Ishikawa (cell line): ENCODE measurements around the gene GMDS.

Source experiments
- CEBPB ChIP-seq: IDR thresholded peaks from 2 replicates; pipeline ENCODE4 v1.6.1; 2012
- CREB1 ChIP-seq: IDR thresholded peaks from 2 replicates; pipeline ENCODE4 v1.6.1; 2012; ENCODE audit warnings: low read depth
- EGR1 ChIP-seq: IDR thresholded peaks from 2 replicates; pipeline ENCODE4 v1.6.1; 2012
- EP300 ChIP-seq: IDR thresholded peaks from 2 replicates; pipeline ENCODE4 v1.6.1; 2012; ENCODE audit warnings: borderline replicate concordance
- NFIC ChIP-seq: IDR thresholded peaks from 2 replicates; pipeline ENCODE4 v1.6.1; 2012
- RAD21 ChIP-seq: IDR thresholded peaks from 2 replicates; pipeline ENCODE4 v1.6.1; 2012; ENCODE audit warnings: low read depth
- REST ChIP-seq: IDR thresholded peaks from 2 replicates; pipeline ENCODE4 v1.6.1; 2012; ENCODE audit warnings: low read depth, mild to moderate bottlenecking
- TAF1 ChIP-seq: IDR thresholded peaks from 2 replicates; pipeline ENCODE4 v1.6.1; 2012; ENCODE audit warnings: low read depth, mild to moderate bottlenecking
- TCF12 ChIP-seq: IDR thresholded peaks from 2 replicates; pipeline ENCODE4 v1.6.1; 2012; ENCODE audit warnings: low read depth
- TEAD4 ChIP-seq: IDR thresholded peaks from 2 replicates; pipeline ENCODE4 v1.6.1; 2012
- USF1 ChIP-seq: IDR thresholded peaks from 2 replicates; pipeline ENCODE4 v1.6.1; 2012
- YY1 ChIP-seq: IDR thresholded peaks from 2 replicates; pipeline ENCODE4 v1.6.1; 2012; ENCODE audit warnings: low read depth
- ZBTB7A ChIP-seq: IDR thresholded peaks from 2 replicates; pipeline ENCODE4 v1.6.1; 2012; ENCODE audit warnings: low read depth
- TF ChIP-seq, protein P1 (sequence below): IDR thresholded peaks from 2 replicates; pipeline ENCODE4 v1.6.1; 2012

DNA sequence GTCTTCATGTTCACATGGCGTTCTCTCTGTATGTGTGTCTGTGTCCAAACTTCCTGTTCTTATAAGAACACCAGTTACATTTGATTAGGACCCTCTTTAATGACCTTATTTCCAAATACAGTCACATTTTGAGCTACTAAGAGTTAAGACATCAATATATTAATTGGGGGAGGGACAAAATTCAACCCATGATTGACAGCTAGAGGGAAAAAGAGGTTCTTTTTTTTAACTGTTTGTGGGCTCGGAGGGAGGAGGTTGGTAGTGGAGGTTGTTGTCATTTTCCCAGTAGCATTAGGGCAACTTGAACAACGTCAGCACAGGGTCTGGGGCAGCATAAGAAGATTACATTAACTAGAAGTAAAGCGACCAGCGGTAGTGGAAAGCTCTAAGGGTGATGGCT, 2.3 kb upstream of the GMDS start:
- no peak for TF ChIP-seq EP300
- TF ChIP-seq EGR1, result no peak
- no peak for TF ChIP-seq YY1
- no peak for TF ChIP-seq TAF1
- TF ChIP-seq, protein P1, sequence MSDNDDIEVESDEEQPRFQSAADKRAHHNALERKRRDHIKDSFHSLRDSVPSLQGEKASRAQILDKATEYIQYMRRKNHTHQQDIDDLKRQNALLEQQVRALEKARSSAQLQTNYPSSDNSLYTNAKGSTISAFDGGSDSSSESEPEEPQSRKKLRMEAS, result no peak
- TF ChIP-seq REST, result no peak
- TF ChIP-seq TEAD4, result no peak
- no peak for TF ChIP-seq ZBTB7A
- no peak for TF ChIP-seq TCF12
- no peak for TF ChIP-seq USF1
- no peak for TF ChIP-seq CEBPB
- no peak for TF ChIP-seq CREB1
- TF ChIP-seq NFIC, result no peak
- no peak for TF ChIP-seq RAD21
